SW 1271 (cell line): Measurements from ENCODE around the gene DPF3.

Experiments
- DNase-seq, 2 experiments: peaks; one replicate each; lab custom pipeline; 2025; lab: John Stamatoyannopoulos, UW

DPF3 gene

GRCh38 chr14:72644038-72644437, 249.9 kb downstream of the DPF3 start:
- DNase-seq = no peak

- DNase-seq = peak; percentile 71 to 88
Observed at GRCh38 chr14:72643317-72643801, 250.5 kb downstream of the DPF3 start.

- no peak for DNase-seq
Observed at GRCh38 chr14:72640911-72641485, 252.9 kb downstream of the DPF3 start.

DNA sequence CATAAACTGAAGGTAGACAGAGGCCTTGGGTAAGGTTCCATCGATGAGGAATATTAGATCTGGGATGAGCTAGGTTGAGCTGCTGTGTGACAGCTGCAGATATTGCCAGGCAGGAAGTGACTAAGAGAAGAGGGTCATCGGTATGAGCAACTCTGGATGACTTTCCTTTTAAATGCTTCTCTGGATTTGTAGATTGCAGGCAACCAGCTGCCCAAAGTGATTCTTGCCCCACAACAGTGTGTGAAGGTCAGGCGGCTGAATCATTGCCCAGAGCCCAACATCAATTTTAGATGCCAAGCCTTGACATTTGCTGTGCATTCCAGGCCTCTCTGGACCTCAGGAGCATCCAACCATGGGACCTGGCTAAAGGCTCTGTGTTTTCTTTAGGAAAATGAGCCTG, 255.9 kb downstream of the DPF3 start:
- DNase-seq = peak in 1 of 2 experiments; percentile 40

DNA sequence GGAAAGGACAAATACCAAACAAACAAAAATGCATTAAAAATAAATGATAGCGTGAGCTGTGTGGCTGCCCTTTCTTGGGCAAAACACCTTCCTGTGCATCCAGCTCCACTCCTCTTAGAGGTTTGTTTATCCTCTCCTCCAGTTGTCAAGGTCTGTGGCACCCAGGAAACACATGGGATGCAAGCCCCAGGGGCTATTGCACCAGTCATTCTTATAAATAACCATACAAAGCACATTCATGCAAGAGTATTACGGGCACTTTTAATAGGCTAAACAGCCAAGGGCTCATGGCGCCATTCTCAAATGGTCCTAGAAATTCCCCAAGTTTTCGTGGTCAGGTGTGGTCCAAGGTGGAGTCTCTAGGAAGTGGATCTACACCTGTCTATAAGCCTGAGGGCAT, 257.0 kb downstream of the DPF3 start:
- DNase-seq = no peak

DNA sequence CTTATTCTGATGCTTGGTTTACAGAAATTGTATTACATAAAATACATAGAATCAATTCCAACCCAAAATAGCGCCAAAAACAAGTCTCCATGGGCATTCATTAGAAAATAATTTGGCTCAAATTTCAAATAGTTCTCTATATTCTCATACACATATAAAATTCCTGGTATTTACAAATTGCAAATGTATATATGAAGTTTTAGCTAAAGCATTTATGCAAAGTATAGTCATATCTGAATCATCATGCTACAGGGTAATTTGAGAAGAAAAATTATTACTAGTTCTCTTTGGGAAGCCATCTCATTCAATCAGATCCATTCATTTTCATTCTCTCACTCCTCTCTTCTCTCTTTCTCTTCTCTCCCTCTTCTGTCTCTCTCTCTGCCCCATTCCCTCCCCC, 257.8 kb downstream of the DPF3 start:
- no peak for DNase-seq

DNA sequence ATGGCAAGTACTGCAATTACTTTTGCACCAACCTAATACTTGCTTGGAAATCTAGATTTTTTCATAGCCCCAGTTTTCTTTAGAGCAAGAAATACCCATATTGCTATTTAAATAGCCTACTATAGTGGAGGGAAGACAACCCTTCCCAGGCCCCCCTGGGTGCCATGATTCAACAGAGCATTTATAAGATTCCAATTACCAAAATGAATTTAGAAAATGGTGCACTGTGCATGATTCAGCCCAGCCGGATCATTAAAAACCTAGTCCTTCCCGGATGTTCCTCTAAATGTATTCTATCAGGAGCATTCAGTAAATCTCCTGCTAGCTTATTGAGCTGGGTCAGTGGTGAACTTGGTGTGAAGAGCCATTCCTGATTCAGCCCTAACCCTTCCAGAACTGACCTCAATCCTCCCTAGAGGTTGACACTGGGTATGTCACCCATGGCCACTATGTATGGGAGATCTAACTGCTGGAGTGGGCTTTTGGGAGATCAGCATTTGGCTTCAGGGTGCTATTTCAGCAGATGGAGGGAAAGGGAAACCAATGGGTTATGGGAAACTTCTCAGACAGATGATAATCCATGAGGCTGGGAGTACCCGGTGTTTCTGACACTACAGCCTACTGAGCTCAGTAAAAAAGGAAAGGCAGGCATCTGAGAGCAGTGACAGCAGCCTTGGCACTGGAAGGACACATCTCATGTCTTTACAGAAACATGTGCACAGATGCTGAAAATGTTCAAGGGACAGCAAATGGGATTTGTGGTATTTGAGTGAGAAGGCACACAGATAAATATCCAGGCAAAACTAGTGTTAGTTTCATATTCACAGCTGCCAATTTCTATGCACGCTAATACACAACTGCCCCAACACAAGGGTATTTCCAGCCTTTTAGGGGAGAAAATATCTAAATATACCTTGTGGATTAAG, 258.9 kb downstream of the DPF3 start:
- no peak for DNase-seq

DNA sequence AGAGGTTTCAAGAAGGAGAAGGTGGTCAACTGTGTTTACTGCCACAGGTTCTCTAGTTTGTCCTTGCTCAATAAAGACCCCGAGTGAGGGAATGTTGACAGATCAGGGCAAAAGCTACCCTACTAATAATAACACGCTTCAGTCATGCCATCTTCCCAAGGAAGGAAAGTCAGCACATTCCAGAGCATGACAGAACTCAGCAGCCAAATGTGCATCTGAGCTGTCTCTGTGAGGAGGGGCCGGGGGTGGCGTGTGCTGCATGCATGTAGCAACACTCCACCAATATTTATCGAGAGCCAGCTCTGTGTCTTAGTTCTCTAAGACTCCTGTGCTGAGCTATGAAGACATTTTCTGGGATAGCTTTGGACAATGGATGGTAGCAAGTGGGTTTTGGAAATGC, 260.4 kb downstream of the DPF3 start:
- DNase-seq = no peak

DNA sequence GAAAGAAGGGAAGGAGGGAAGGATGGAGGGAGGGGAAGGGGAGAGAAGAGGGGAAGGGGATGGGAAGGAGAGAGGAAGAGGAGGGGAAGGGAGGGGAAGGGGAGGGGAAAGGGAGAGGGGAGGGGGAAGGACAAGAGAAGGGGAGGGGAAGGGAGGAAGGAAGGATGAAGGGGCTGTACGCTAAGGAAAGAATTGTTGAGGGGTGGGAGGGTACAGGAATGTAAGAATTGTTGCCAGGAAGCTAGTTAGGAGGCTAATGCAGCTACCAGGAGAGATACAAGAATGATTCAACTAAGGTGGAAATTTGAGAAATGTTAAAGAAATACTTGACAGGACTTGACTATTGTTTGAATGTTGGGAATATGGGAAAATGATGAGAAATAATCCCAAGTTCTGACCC, 261.2 kb downstream of the DPF3 start:
- no peak for DNase-seq

GRCh38 chr14:72631401-72631800, 262.5 kb downstream of the DPF3 start:
- no peak for DNase-seq

DNA sequence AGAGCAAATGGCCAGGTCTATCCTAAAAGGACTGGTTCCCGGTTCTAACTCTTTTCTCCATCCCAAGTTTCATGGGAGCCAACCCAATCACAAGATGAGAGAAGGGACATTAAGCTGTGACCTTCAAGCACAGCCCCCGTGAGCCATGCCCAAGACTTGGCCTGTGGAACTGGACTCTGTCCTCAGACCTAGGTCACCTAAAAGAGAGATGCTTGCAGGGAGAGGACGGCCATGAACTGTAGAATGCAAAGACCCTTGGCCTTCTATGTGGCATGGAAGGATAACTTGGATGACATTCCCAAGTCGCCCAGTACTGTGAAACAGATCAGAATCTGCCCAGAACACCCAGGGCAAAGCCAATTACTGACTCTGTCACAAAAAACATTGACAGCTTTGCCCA, 263.5 kb downstream of the DPF3 start:
- no peak for DNase-seq

- DNase-seq = no peak
Observed at GRCh38 chr14:72629534-72629933, 264.4 kb downstream of the DPF3 start.

GRCh38 chr14:72625689-72626088, 268.2 kb downstream of the DPF3 start:
- DNase-seq = no peak

DNA sequence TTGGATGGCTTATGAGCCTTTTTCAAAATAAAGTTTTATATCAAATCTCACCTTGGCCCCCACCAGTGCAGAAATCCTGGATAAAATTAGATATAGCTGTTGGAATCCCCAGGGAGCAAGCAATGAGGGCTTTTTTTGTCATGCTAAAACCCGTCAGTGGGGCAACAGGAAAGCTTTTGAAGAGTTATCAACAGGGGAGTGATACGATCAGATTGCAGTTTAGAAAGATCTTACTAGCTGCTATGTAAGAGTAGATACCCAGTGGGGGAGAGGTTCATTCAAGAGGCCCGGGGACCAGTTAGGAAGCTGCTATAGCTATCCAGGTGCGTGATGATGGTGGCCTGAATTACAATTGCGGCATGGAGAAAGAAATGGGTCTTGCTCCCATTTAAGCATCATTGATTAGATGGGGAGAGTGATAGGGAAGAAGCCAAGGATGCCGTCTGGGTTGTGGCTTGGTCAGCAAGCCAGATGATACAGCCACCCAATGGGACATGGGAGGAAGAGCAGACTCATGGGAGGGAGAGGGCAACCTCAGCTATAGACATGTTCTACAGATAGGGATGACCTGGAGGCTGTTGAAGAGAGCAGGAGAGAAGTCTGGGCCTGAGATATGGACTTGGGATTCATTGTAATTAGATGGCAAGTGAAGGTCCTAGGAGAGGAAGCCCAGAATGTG, 272.4 kb downstream of the DPF3 start:
- DNase-seq = no peak

DNA sequence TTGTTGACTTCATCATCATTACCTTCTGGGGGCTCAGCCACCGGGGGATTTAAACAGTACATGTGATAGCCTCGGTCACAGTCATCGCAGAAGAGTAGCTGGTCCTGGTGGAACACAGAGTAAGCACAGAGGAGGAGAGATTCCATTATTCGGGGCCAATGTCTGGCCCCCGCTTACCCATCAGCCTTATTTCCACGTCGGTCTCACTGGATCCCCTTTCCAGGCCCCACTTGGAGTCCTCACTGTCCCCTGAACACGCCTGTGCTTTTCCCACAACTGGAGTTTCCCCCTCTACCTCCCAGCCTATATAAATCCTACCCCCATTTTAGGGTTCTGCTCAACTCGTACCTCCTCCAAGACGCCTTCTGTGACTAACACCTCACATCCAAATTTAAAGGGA, 274.0 kb downstream of the DPF3 start:
- no peak for DNase-seq

- no peak for DNase-seq
Observed at GRCh38 chr14:72619111-72619571, 274.8 kb downstream of the DPF3 start.

- DNase-seq = no peak
Observed at GRCh38 chr14:72618424-72618823, 275.5 kb downstream of the DPF3 start.

- DNase-seq = no peak
Observed at GRCh38 chr14:72617391-72618031, 276.4 kb downstream of the DPF3 start.

- DNase-seq = no peak
Observed at GRCh38 chr14:72616811-72617210, 277.1 kb downstream of the DPF3 start.

DNA sequence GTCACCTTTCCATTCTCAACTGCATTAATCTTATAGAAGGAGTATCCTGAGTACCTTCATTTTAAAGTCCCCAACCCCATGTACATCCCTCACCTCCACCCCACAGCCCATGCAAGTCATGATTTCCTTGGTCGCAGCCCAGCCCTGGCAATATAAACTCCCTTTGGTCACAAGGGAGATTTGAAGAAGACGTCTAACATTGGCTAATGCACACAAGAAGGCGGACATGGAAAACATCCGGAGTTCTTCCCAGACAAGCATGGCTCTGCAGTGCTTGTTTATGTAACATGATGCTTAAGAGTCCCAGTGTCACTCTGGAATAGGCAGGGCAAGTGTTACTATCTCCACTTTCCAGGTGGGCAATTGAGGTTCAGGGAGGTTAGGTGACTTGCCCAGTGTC, 277.6 kb downstream of the DPF3 start:
- no peak for DNase-seq

GRCh38 chr14:72615451-72616121, 278.3 kb downstream of the DPF3 start:
- no peak for DNase-seq
